ENCODE results near the gene KMT2E. TPM values are rescaled to one million over a fixed set of nuclear protein-coding genes. Genes with fewer than 3 reads are reported as not detected.
"Not testable (repeated sequence)": the region's sequence is repeated elsewhere in the genome, so short reads cannot be mapped to it uniquely, and the experiment has no call there.

Gene KMT2E
- total RNA-seq, 3 donors from 2014 or later: 115 to 135 (median 132) TPM

DNA sequence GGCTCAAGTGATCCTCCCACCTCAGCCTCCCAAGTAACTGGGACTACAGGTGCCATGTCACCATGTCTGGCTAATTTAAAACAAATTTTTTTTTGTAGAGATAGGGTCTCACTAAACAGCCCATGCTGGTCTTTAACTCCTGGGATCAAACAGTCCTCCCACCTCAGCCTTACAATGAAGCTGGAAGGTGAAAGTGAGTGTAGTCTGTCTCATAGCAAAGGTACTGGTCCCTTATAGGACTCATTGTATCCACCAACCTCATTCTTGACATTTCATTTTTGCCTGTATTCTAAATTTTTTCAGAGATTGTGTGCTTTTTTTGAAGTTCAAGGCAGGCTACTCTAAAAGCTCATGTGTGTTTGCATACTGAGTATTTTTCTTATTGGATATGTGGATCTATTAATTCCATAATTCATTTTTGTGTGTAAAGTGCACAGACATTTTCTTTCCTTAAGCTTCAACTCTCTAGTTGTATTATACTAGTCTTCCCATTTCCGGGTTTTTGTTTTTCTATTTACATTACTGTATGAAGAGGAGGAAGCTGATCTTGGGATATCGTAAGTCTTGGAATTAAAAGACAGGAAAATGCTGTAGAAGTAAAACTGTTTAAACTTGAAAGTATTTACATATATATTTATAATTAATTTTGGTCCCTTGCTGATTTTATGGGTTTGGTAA is 13.3 kb downstream of the KMT2E start:
- H3K4me3 ChIP-seq: no peak overlapping the region
- H3K4me1 ChIP-seq (ENCODE audit: low read depth): peaks cover 62% of the 10 kb centered on the region
- intact Hi-C loops (cut with DNase I, micrococcal nuclease): no loop called here
- H3K36me3 ChIP-seq (ENCODE audit: low read depth): no peaks in the 10 kb centered on the region
- H3K9me3 ChIP-seq: no peaks in the 10 kb centered on the region
- ATAC-seq (peak; percentile 63), DNase-seq (no peak)
- TF ChIP-seq, protein P1, sequence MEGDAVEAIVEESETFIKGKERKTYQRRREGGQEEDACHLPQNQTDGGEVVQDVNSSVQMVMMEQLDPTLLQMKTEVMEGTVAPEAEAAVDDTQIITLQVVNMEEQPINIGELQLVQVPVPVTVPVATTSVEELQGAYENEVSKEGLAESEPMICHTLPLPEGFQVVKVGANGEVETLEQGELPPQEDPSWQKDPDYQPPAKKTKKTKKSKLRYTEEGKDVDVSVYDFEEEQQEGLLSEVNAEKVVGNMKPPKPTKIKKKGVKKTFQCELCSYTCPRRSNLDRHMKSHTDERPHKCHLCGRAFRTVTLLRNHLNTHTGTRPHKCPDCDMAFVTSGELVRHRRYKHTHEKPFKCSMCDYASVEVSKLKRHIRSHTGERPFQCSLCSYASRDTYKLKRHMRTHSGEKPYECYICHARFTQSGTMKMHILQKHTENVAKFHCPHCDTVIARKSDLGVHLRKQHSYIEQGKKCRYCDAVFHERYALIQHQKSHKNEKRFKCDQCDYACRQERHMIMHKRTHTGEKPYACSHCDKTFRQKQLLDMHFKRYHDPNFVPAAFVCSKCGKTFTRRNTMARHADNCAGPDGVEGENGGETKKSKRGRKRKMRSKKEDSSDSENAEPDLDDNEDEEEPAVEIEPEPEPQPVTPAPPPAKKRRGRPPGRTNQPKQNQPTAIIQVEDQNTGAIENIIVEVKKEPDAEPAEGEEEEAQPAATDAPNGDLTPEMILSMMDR (IDR thresholded peaks at IDR 0.05): no peak

DNA sequence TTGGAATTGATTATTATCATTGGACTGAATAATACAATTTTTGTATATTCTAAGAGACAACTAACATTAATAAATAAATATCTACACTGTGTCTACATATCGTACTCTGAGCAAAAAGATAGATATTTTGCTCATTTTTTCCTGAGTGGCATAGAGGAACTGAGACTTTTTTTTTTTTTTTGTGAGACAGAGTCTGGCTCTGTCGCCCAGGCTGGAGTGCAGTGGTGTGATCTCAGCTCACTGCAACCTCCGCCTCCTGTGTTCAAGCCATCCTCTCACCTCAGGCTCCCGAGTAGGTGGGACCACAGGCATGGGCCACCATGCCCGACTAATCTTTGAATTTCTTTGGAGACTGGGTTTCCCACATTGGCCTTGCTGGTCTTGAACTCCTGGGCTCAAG is 14.0 kb downstream of the KMT2E start:
- TF ChIP-seq, protein P1 (IDR thresholded peaks at IDR 0.05): no peak
- ATAC-seq (no peak), DNase-seq (no peak)
- intact Hi-C loops (cut with DNase I, micrococcal nuclease): no loop called here
- H3K36me3 ChIP-seq (ENCODE audit: low read depth): no peaks in the 10 kb centered on the region
- H3K9me3 ChIP-seq: no peaks in the 10 kb centered on the region
- peaks cover 59% of the 10 kb centered on the region for H3K4me1 ChIP-seq (ENCODE audit: low read depth)
- no peak overlapping the region for H3K4me3 ChIP-seq

DNA sequence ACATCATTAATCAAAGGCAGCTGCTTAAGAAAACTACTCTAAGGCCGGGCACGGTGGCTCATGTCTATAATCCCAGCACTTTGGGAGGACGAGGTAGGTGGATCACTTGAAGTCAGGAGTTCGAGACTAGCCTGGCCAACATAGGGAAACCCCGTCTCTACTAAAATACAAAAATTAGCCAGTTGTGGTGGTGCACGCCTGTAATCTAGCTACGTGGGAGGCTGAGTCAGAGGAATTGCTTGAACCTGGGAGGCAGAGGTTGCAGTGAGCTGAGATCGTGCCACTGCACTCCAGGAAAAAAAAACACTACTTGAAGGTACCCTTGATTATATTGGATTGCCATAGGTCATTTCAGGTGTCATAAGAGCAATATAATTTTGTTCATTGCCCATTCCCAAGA is 14.9 kb downstream of the KMT2E start:
- H3K9me3 ChIP-seq; H3K4me3 ChIP-seq; intact Hi-C loops (cut with DNase I, micrococcal nuclease); H3K36me3 ChIP-seq (ENCODE audit: low read depth); DNase-seq: not testable (repeated sequence)
- ATAC-seq: peak; percentile 34
- peaks cover 59% of the 10 kb centered on the region for H3K4me1 ChIP-seq (ENCODE audit: low read depth)

DNA sequence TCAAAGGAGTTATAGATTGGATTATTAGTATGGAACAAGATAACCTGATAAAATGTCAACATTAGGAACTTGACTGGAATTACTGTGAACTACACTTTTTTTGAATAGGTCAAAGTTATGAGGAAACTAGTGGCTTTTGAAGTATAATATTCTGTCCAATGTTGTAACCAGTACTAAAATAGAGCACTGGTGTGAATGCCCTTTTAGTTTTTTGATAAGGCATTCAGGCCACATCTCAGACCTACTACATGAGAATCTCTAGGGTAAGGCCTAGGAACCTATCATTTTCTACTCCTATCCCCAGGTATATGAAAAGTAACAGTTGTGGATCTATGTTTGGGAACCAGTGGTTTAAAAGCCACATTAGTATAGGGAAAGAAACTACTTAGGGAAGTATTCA is 16.4 kb downstream of the KMT2E start:
- Histone ChIP-seq H3K4me1 (ENCODE audit: low read depth) (peaks cover 53% of the 10 kb centered on the region), H3K9me3 (no peaks in the 10 kb centered on the region), H3K36me3 (ENCODE audit: low read depth) (no peaks in the 10 kb centered on the region), H3K4me3 (no peak overlapping the region)
- DNase-seq (no peak), ATAC-seq (no peak)
- TF ChIP-seq, protein P1 (IDR thresholded peaks at IDR 0.05): no peak
- intact Hi-C loops (cut with DNase I, micrococcal nuclease): no loop called here

DNA sequence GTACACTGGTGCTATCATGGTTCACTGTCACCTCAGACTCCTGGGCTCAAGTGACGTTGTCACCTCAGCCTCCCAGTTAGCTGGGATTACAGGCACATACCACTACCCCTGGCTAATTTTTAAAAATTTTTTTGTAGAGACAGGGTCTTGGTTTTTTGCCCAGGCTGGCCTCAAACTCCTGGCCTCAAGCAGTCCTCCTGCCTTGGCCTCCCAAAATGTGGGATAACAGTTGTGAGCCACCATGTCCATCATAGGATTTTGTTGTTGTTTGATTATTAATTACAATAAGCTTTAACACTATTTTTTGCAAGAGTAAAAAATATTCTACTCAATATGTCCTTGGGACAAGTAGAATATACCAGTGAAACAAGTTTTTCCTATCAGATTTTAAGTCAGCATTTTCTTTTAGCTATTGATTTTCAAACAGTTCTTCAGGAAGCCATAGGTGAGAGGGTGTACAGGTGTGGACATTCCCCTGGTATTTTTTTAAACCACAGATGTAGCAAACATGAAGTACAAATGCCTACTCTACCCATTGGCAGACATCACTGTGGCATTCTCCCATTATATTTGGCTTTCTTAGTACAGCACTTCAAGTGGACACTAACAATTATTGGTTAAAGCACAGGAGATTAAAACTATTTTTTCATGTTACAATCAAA is 18.7 kb downstream of the KMT2E start:
- Histone ChIP-seq H3K4me1 (ENCODE audit: low read depth) (peaks cover 52% of the 10 kb centered on the region), H3K36me3 (ENCODE audit: low read depth) (peaks cover 4% of the 10 kb centered on the region), H3K9me3 (no peaks in the 10 kb centered on the region), H3K4me3 (no peak overlapping the region)
- no peak for ATAC-seq
- intact Hi-C loops (cut with DNase I, micrococcal nuclease): no loop called here
- DNase-seq: no peak
- TF ChIP-seq, protein P1 (IDR thresholded peaks at IDR 0.05): no peak

DNA sequence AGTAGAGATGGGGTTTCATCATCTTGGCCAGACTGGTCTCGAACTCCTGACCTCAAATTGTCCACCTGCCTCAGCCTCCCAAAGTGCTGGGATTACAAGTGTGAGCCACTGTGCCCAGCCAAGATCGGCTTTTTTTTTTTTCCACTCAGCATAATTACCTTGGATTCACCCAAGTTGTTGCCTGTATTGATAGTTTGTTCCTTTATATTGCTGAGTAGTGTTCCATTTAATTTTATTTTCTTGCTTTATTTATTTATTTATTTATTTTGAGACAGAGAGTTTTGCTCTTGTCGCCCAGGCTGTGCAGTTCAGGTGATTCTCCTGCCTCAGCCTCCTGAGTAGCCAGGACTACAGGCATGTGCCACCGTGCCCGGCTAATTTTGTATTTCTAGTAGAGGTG is 21.3 kb downstream of the KMT2E start:
- Histone ChIP-seq H3K4me1 (ENCODE audit: low read depth) (peaks cover 48% of the 10 kb centered on the region), H3K4me3 (no peak overlapping the region), H3K36me3 (ENCODE audit: low read depth) (peaks cover 4% of the 10 kb centered on the region), H3K9me3 (no peaks in the 10 kb centered on the region)
- TF ChIP-seq, protein P1 (IDR thresholded peaks at IDR 0.05): no peak
- ATAC-seq: no peak
- DNase-seq: no peak
- intact Hi-C loops (cut with DNase I, micrococcal nuclease): no loop called here
